ENCODE measurements around the gene SRRM2.
"Not testable (repeated sequence)": the region's sequence is repeated elsewhere in the genome, so short reads cannot be mapped to it uniquely, and the experiment has no call there.

Gene SRRM2

GRCh38 chr16:2715064-2715463, 37.4 kb upstream of the SRRM2 start:
- no peak for DNase-seq (ENCODE audit: low read depth in 2 of 2)

GRCh38 chr16:2715519-2715918, 36.9 kb upstream of the SRRM2 start:
- DNase-seq (ENCODE audit: low read depth in 2 of 2): peak; percentile 73 to 74

- DNase-seq (ENCODE audit: low read depth in 2 of 2): no peak
Measured at GRCh38 chr16:2715966-2716885, 36.2 kb upstream of the SRRM2 start.

GRCh38 chr16:2716948-2717347, 35.5 kb upstream of the SRRM2 start:
- no peak for DNase-seq (ENCODE audit: low read depth in 2 of 2)

DNA sequence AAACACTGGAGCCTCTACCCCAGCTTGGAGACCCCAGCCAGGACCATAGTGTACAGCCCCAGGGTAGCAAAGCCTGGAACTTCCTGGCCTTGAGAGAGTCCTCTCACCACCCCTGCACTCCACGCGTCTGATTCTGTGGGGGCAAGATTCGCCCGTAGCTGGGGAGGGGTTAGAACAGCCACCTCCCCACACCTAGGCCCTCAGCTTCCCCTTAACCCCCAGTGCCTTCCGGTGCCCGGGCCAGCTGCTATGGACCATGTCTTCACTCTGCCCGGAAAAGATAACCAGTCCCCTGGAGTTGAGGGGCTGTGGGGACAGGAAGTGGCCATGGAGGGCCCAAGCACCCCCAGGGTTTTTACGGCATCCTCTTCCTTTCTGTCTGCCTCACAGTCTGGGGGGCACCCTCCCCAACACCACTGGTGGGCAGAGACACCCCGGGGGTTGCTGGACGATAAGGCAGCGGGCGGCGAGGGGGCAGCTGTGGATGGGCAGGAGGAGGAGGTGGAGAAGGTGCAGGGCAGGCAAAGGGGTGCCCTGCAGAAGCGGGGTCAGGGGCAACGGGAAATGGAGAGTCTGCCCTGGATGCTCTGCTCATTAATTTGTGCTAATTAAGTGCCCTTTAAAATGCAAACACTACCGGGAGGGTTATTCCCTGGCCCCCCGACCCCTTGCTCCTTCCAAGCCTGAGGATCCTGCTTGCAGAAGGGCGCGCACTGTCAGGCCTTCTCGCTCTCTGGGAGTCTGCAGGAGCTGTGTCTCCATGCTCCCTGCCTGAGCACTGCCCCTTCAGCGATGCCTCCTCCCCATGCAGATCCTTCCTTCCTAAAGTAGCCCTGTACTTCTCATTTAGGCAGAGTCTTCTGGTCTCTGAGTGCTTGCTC, 34.8 kb upstream of the SRRM2 start:
- no peak for DNase-seq (ENCODE audit: low read depth in 2 of 2)

DNA sequence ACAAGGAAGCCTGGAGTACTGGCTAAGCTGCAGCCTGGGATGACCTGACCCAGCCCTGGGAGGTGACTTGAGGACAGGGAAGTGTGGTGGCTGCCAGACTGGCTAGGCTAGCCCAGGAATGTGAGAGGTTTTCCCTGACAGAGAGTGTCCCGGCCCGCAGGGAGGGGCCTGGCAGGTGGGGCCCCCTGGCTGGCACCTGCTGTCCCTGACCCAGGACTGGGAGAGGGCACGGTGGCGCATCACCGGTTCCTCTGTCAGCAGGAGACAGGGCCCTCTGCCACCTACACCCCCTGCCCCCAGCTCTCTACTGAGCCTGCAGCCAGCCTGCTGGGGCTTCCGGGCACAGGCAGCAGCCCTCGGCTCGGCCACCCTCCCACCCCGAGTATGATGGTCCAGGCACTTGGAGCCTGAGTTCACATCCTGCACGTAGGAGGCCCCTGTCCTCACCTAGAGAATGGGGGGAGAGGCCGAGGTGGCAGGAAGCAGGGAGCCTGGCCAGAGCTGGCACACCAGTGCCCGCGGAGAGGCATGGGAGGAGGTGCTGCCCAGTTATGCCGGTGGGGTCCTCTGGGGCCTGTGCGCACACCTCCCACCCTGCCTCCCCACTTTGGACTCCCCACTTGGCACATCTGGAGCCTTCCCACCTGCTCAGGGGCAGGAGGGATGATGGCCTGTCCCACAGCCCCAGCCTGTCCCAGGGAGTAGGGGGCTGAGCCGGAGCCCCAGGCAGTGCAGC, 32.9 kb upstream of the SRRM2 start:
- DNase-seq (ENCODE audit: low read depth in 2 of 2): no peak

- no peak for DNase-seq (ENCODE audit: low read depth in 2 of 2)
Measured at GRCh38 chr16:2720064-2720457, 32.4 kb upstream of the SRRM2 start, which contains the start of gene PRSS27. Gene PRSS27 (minus strand): TSS chr16:2720224. CDS start chr16:2720160, 64 bp downstream.

- DNase-seq (ENCODE audit: low read depth in 2 of 2): peak; percentile 60 to 72
Measured at GRCh38 chr16:2720719-2721633, 31.5 kb upstream of the SRRM2 start.

DNA sequence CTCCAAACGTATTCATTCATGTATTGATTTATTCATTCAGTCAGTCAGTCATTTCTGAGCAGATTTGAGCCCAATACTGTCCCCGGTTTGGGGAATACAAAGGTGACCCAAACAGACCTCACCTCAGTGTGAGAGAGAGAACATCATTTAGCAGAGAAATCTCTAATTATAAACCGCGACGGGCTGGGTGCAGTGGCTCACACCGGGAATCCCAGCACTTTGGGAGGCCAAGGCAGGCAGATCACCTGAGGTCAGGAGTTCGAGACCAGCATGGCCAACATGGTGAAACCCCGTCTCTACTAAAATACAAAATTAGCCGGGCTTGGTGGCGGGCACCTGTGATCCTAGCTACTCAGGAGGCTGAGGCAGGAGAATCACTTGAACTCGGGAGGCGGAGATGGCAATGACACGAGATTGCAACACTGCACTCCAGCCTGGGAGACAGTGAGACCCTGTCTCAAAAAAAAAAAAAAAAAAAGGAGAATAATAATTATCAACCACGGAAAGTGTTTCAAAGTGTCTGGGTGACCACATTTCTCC, 30.7 kb upstream of the SRRM2 start:
- DNase-seq (ENCODE audit: low read depth in 2 of 2): not testable (repeated sequence)

DNA sequence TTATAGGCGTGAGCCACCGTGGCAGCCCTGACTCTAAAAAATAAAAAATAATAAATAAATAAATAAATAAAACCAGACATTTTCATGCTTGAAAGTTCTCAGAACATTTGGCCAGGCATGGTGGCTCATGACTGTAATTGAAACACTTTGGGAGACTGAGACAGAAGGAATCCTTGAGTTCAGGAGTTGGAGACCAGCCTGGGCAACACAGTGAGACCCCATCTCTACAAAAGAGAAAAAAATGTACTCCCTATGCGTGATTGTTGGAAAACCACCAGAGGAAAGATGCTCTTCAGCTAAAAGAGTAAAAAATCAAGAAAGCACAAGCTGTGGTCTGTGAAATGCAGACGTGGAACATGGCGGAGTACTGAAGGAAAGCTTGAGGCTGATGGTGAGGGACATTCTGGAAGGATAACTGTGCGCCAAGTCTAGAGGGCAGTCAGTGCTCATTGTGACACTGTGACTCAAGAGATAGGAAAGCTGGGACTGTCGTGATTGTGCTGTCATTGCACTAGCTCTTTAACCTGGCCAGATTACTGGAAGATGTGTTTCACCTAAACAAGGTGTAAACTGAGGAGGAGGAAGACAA, 28.3 kb upstream of the SRRM2 start:
- DNase-seq (ENCODE audit: low read depth in 2 of 2): no peak

- no peak for DNase-seq (ENCODE audit: low read depth in 2 of 2)
Measured at GRCh38 chr16:2724816-2725348, 27.6 kb upstream of the SRRM2 start.

DNA sequence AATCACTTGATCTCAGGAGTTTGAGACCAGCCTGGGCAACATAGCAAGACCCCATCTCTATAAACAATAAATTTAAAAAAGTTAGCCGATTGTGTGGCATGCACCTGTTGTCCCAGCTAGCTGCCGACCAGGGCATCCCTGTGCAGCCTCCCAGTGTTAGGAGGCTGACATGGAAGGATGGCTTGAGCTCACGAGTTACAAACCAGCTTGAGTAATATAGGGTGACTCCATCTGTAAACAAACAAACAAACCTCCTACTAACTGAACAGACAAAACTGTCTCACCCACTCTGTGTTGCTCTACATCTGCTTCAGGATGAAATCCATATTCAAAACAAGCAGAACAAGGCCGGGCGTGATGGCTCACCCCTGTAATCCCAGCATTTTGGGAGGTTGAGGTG, 25.5 kb upstream of the SRRM2 start:
- no peak for DNase-seq (ENCODE audit: low read depth in 2 of 2)

GRCh38 chr16:2728034-2728433, 24.4 kb upstream of the SRRM2 start:
- no peak for DNase-seq (ENCODE audit: low read depth in 2 of 2)

DNA sequence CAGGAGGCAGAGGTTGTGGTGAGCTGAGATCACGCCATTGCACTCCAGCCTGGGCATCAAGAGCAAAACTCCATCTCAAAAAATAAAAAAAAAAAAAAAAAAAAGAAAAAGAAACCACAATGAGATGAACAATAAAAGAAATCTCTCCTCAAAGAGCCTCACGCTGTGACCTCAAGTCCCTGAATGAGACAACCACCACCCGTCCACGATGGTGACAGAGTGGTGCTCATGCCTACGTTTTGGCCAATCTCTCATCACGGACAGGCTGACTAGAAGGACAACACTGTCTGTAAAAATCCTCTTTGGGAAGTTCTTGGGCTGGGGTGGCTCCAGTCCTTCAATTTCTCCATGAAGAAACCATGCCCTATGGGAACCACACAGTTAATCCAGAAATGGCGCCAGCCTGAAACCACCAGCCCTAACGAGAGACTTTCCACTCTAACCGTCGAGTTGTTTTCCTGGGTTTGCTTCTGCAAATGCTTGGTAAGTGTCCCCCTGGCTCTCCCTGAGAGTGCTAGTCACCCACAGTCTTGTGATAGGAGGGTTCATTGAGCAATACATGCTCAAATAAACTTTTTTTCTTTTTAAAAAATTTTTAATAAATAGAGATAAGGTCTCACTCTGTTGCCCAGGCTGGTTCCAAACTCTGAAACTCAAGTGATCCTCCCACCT, 17.5 kb upstream of the SRRM2 start:
- no peak for DNase-seq (ENCODE audit: low read depth in 2 of 2)

DNA sequence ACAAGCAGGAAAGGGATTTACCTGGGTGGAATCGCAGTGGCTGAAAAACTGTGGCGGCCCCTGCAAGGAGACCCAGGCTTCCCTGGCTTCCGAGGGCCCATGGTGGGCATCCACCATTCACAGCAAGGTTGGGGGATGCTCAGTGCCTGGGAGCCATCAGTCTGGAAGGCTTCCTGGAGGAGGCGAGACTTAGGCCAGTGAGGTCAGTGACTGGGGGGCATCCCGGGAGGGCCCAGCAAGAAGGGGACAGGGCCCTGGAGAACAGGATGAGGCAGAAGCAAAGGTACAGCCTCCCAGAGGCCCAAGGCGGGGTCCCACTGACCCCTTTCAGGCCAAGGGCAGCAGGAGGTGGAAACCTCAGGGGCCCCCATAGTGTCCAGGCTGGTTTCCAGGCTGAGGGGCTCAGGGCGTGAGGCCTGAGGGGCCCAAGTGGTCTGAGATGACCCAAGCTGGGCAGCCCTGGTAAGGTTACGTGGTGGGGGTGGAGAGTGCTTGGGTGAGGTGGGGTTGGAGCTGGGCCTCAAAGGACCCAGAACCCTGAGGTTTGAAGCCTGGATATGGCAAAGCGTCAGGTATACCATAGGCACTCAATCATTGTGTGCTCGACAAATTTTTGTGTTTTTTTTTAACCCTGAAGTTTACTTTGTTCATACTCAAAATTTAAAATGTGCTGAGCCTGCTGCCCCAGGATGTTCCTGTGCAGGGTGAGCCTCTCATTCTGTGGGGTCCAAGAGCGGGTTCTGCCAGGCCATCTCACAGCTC, 15.8 kb upstream of the SRRM2 start:
- DNase-seq (ENCODE audit: low read depth in 2 of 2): no peak

DNA sequence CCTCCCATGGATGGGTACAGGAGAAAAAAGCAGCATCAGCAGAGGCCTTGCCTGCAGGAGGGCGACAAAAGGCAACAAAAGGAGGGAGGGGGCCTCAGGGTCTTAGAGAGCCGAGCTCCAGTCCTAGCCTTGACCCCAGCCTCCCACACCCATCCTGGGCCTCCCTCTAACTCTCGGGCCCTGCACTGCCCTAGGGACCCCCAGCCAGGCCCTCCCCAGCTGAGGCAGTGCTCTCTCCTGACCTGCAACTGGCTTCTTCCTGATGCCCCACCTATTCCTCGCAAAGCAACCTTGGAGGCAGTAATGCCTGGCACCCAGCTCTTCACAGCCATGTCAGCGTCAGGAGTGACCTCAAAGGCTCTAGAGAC, 15.2 kb upstream of the SRRM2 start:
- no peak for DNase-seq (ENCODE audit: low read depth in 2 of 2)

GRCh38 chr16:2737895-2738418, 14.5 kb upstream of the SRRM2 start:
- no peak for DNase-seq (ENCODE audit: low read depth in 2 of 2)

DNA sequence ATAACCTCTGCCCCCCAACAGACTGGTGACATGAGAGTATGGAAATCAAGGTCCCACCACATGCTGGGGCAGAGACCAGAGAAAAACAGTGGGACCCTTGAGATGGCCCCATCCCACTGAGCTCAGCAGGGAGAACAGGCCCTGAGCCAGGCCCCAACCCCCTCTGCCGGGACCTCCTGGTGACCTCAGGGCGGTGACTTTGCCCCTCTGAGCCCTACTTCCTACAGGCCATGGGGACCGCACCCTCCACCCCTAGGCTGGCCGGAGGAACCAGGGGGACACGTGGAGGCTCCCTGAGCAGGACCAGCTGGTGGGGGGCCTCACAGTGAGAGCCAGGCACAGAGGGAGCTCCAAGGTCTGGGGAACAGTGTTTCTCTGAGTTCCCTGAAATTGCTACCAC, 13.8 kb upstream of the SRRM2 start:
- no peak for DNase-seq (ENCODE audit: low read depth in 2 of 2)
